ENCODE measurements around the gene UBASH3B. TPM values are rescaled to one million over a fixed set of nuclear protein-coding genes. Genes with fewer than 3 reads are reported as not detected.

UBASH3B gene
- total RNA-seq, 2 donors from 2014 or later = 0.78 to 12.9 TPM

DNA sequence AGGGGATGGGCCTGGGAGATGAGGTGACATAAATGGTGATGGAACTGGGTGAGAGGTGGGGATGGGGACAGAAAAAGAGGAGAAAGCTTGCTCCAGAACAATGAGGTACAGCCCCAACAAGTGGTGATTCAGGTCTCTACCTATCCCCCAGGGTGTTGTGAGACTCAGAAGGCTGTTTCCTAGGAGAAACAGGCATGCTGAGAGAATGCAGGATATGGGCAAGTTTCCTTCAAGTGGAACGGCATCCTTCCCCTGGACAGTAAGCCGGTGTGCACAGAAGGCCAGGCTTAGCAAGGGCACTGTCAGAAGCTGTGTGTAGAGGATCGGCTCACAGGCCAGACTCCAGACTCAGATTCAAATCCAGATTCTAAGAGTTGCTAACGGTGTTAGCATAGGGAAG lies 148.6 kb downstream of the UBASH3B start:
- ATAC-seq (no peak), DNase-seq (no peak)
- 82 to 91% methylated on average over 4 of the region's 4 CpGs for WGBS, 2 donors
- no peak for TF ChIP-seq POLR2A (IDR thresholded peaks at IDR 0.05)
- TF ChIP-seq CTCF (IDR thresholded peaks at IDR 0.05) = no peak
- no peaks in the 10 kb centered on the region for H3K27me3 ChIP-seq
- H3K9me3 ChIP-seq = no peaks in the 10 kb centered on the region
- H3K4me3 ChIP-seq = no peak overlapping the region
- intact Hi-C loops (cut with DNase I) = no loop called here
- no peak overlapping the region for H3K27ac ChIP-seq
- H3K4me1 ChIP-seq = no peaks in the 10 kb centered on the region
- H3K36me3 ChIP-seq (replicated peaks in 1 of 2; ENCODE audit: insufficient read depth in 1 of 2, low read depth in 2 of 2) = no peaks in the 10 kb centered on the region

- Histone ChIP-seq H3K4me3 (no peak overlapping the region), H3K4me1 (no peaks in the 10 kb centered on the region), H3K27ac (no peak overlapping the region), H3K36me3 (replicated peaks in 1 of 2; ENCODE audit: insufficient read depth in 1 of 2, low read depth in 2 of 2) (no peaks in the 10 kb centered on the region), H3K27me3 (no peaks in the 10 kb centered on the region), H3K9me3 (no peaks in the 10 kb centered on the region)
- WGBS, 2 donors = 78 to 87% methylated on average over 6 of the region's 6 CpGs
- TF ChIP-seq POLR2A (IDR thresholded peaks at IDR 0.05) (no peak), CTCF (IDR thresholded peaks at IDR 0.05) (no peak)
- DNase-seq = no peak
- intact Hi-C loops (cut with DNase I) = no loop called here
- ATAC-seq = no peak
Observed at GRCh38 chr11:122804796-122805195, 149.3 kb downstream of the UBASH3B start.

- Histone ChIP-seq H3K36me3 (replicated peaks in 1 of 2; ENCODE audit: insufficient read depth in 1 of 2, low read depth in 2 of 2) (peaks cover 0 to 1% of the 10 kb centered on the region in 2 donors), H3K4me3 (no peak overlapping the region), H3K9me3 (no peaks in the 10 kb centered on the region), H3K4me1 (no peaks in the 10 kb centered on the region), H3K27ac (no peak overlapping the region), H3K27me3 (no peaks in the 10 kb centered on the region)
- DNase-seq = no peak
- no peak for ATAC-seq
- WGBS, 2 donors = 76 to 82% methylated on average over 8 of the region's 8 CpGs
- TF ChIP-seq CTCF (IDR thresholded peaks at IDR 0.05) = no peak
- TF ChIP-seq POLR2A (IDR thresholded peaks at IDR 0.05) = no peak
- intact Hi-C loops (cut with DNase I) = no loop called here
Observed at GRCh38 chr11:122807731-122808477, 152.4 kb downstream of the UBASH3B start.

GRCh38 chr11:122808478-122808869 lies 153.0 kb downstream of the UBASH3B start:
- ATAC-seq (no peak), DNase-seq (peak in 1 of 4 donors; percentile 22)
- no peak overlapping the region for H3K4me3 ChIP-seq
- H3K4me1 ChIP-seq = no peaks in the 10 kb centered on the region
- no peak overlapping the region for H3K27ac ChIP-seq
- no peaks in the 10 kb centered on the region for H3K9me3 ChIP-seq
- 58 to 84% methylated on average over 2 of the region's 2 CpGs for WGBS, 2 donors
- TF ChIP-seq POLR2A (IDR thresholded peaks at IDR 0.05) = no peak
- TF ChIP-seq CTCF (IDR thresholded peaks at IDR 0.05) = no peak
- no peaks in the 10 kb centered on the region for H3K27me3 ChIP-seq
- intact Hi-C loops (cut with DNase I) = no loop called here
- peaks cover 0 to 1% of the 10 kb centered on the region in 2 donors for H3K36me3 ChIP-seq (replicated peaks in 1 of 2; ENCODE audit: insufficient read depth in 1 of 2, low read depth in 2 of 2)

- 83 to 96% methylated on average over 3 of the region's 3 CpGs for WGBS, 2 donors
- intact Hi-C loops (cut with DNase I) = no loop called here
- Histone ChIP-seq H3K4me1 (no peaks in the 10 kb centered on the region), H3K27ac (no peak overlapping the region), H3K36me3 (replicated peaks in 1 of 2; ENCODE audit: insufficient read depth in 1 of 2, low read depth in 2 of 2) (peaks cover 0 to 1% of the 10 kb centered on the region in 2 donors), H3K4me3 (no peak overlapping the region), H3K27me3 (no peaks in the 10 kb centered on the region), H3K9me3 (no peaks in the 10 kb centered on the region)
- TF ChIP-seq POLR2A (IDR thresholded peaks at IDR 0.05) (no peak), CTCF (IDR thresholded peaks at IDR 0.05) (no peak)
- no peak for DNase-seq
- ATAC-seq = no peak
Observed at GRCh38 chr11:122809866-122810265, 154.3 kb downstream of the UBASH3B start.
